DND-41 (cell line): ENCODE measurements around the gene CLASRP.

Source experiments
- EZH2 ChIP-seq: IDR thresholded peaks from 3 replicates; pipeline ENCODE4 v1.6.1; 2012; ENCODE audit warnings: borderline replicate concordance, low read depth, mild to moderate bottlenecking, moderate library complexity, low read length, inconsistent platforms; ENCODE audit not compliant: severe bottlenecking
- TF ChIP-seq, protein P1 (sequence below): IDR thresholded peaks from 2 replicates; pipeline ENCODE4 v1.5.1; 2012; ENCODE audit warnings: borderline replicate concordance, low read length, moderate library complexity, mild to moderate bottlenecking; ENCODE audit not compliant: poor library complexity, severe bottlenecking; ENCODE audit errors: extremely low read depth

DNA sequence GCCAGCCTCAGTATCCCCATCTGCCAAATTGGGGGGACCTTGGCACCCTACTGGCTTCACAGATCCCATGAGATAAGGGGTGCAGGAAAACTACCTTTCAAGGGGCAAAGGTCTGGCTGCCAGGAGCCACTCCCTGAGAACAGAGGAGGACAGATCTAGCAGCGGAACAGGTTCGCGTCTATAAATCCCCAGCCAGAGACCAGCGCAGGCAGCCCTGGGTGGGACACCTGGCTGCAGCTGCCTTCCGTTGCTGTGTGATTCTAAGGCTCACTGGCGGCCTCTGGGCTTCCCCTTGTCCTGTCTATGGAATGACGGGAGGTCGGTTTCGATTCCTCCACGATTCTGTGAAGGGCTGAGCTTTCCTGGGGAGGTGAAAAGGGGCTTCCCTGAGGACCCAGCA lies 30.3 kb upstream of the CLASRP start:
- no peak for TF ChIP-seq EZH2
- TF ChIP-seq, protein P1, sequence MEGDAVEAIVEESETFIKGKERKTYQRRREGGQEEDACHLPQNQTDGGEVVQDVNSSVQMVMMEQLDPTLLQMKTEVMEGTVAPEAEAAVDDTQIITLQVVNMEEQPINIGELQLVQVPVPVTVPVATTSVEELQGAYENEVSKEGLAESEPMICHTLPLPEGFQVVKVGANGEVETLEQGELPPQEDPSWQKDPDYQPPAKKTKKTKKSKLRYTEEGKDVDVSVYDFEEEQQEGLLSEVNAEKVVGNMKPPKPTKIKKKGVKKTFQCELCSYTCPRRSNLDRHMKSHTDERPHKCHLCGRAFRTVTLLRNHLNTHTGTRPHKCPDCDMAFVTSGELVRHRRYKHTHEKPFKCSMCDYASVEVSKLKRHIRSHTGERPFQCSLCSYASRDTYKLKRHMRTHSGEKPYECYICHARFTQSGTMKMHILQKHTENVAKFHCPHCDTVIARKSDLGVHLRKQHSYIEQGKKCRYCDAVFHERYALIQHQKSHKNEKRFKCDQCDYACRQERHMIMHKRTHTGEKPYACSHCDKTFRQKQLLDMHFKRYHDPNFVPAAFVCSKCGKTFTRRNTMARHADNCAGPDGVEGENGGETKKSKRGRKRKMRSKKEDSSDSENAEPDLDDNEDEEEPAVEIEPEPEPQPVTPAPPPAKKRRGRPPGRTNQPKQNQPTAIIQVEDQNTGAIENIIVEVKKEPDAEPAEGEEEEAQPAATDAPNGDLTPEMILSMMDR: no peak
